ENCODE measurements around the gene EXOC7.

DNA sequence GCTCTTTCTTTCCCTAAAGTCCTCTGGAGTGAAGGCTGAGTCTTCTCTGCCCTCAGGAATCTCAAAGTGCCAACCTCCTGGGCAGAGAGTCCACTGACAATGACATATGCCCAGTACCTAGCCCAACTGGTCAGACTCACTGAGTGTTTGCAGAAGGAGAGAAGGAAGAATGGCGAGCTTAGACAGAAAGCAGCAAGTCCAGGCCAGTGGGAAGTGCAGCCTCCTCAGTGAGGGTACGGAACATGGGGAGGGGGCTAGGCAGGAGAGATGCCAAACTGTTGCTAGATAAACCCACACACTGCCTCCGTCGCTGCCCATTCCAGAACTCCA, 678 bp downstream of the EXOC7 start:
- no peak for TF ChIP-seq CTCF (IDR thresholded peaks at IDR 0.05)
- TF ChIP-seq POLR2A (IDR thresholded peaks at IDR 0.05) = no peak
- no peak for TF ChIP-seq POLR2AphosphoS5 (IDR thresholded peaks at IDR 0.05)
